Kidney (tissue), 14 donors: ENCODE data around the gene WFDC10B. TPM values are rescaled to one million over a fixed set of nuclear protein-coding genes. Genes with fewer than 3 reads are reported as not detected.
"Not testable (repeated sequence)": the region's sequence is repeated elsewhere in the genome, so short reads cannot be mapped to it uniquely, and the experiment has no call there.

ENCODE experiments used
- DNase-seq, 5 donors: peaks; one replicate each; pipeline ENCODE4 v3.0.0-alpha.2; 2013 to 2020
- FAIRE-seq: peaks from 2 replicates; lab custom pipeline; 2012; peaks lifted over from hg19 to GRCh38; lab: Jason Lieb, UNC
- H3K27ac ChIP-seq, 2 donors: one replicate each; pipeline ENCODE4 v1.7.0; 2013; ENCODE audit warnings: low read depth in 2 of 2, low read length in 2 of 2, inconsistent platforms in 1 of 2
- H3K27me3 ChIP-seq: one replicate; pipeline ENCODE4 v1.7.1; 2013; ENCODE audit warnings: low read length, inconsistent platforms; ENCODE audit not compliant: control insufficient read depth, insufficient read depth
- H3K36me3 ChIP-seq, 3 donors: one replicate each; pipeline versions ENCODE4 v1.7.0 to v1.7.1; 2013; ENCODE audit warnings: low read length in 3 of 3, control low read depth in 1 of 3, inconsistent platforms in 1 of 3; ENCODE audit not compliant: insufficient read depth in 3 of 3, control insufficient read depth in 2 of 3
- H3K4me1 ChIP-seq, 3 donors: one replicate each; pipeline versions ENCODE4 v1.7.0 to v1.7.1; 2013; ENCODE audit warnings: low read length in 3 of 3, inconsistent platforms in 1 of 3, low read depth in 1 of 3; ENCODE audit not compliant: control insufficient read depth in 2 of 3, insufficient read depth in 2 of 3
- H3K4me3 ChIP-seq, 3 donors: one replicate each; pipeline versions ENCODE4 v1.7.0 to v1.8.1; 2013; ENCODE audit warnings: low read length in 3 of 3, control low read depth in 1 of 3, inconsistent platforms in 1 of 3
- H3K9ac ChIP-seq, 3 donors: one replicate each; pipeline versions ENCODE4 v1.7.0 to v1.7.1; 2013; ENCODE audit warnings: low read length in 3 of 3, control low read depth in 1 of 3, inconsistent platforms in 1 of 3
- H3K9me3 ChIP-seq, 3 donors: one replicate each; pipeline versions ENCODE4 v1.7.0 to v1.7.1; 2013; ENCODE audit warnings: low read length in 3 of 3, control low read depth in 1 of 3, inconsistent platforms in 1 of 3; ENCODE audit not compliant: control insufficient read depth in 2 of 3, insufficient read depth in 1 of 3
- intact Hi-C: fragments of 100-400 bp; cut with DNase I; formaldehyde crosslinking; loops from one replicate; pipeline ENCODE4 v1.11.1; 2022
- polyA plus RNA-seq: library from polyadenylated mRNA; stranded (reverse); fragments of 350-450 nt; fragmentation: Illumina TruSeq; extraction: RNeasy Lipid Tissue Mini Kit (QIAGEN cat#74804); gene quantifications from one replicate; pipeline ENCODE4 v1.2.3, GENCODE V29; 2014; ENCODE audit warnings: low read depth, low replicate concordance; ENCODE audit not compliant: insufficient read depth
- total RNA-seq: library from RNA; stranded (reverse); fragmentation: NEBNext Ultra II Directional; extraction: Animal tissue kit (Norgen Biotek cat#: 25700); gene quantifications from one replicate; pipeline ENCODE4 v1.2.1, GENCODE V29; 2021
- TF ChIP-seq, protein P1 (sequence below): IDR thresholded peaks from 3 replicates; pipeline ENCODE4 v1.5.1; 2012; ENCODE audit warnings: mild to moderate bottlenecking, moderate library complexity, borderline replicate concordance; ENCODE audit not compliant: insufficient read depth; ENCODE audit errors: extremely low read depth
- donor health status: control.
- donor health status: control.
- donor health status: control.
- donor health status: control.
- donor health status: control.
- donor health status: DM: yes; HTN: yes; CAD: no.
- donor health status: Normal renal cell carcinoma (clear cell type).

Gene WFDC10B
- total and polyA plus RNA-seq, 2 donors from 2014 or later = 0.60 TPM; not detected in 1

DNA sequence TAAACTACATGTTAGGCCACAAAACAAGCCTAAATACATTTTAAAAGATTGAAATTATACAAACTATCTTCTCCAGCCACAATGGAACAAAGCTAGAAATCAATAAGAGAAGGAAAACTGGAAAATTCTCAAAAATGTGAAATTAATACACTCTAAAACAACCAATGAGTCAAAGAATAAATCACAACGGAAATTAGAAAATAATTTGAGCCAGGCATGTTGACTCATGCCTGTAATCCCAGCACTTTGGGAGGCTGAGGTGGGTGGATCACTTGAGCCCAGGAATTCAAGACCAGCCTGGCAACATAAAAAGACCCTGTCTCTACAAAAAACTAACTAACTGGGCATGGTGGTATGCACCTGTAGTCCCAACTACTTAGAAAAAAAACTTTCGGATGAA is 9.3 kb downstream of the WFDC10B start:
- Histone ChIP-seq H3K27ac (no peak overlapping the region), H3K9me3 (no peaks in the 10 kb centered on the region), H3K9ac (no peak overlapping the region), H3K36me3 (no peaks in the 10 kb centered on the region), H3K27me3 (no peaks in the 10 kb centered on the region), H3K4me3 (no peak overlapping the region), H3K4me1 (no peaks in the 10 kb centered on the region)
- TF ChIP-seq, protein P1, sequence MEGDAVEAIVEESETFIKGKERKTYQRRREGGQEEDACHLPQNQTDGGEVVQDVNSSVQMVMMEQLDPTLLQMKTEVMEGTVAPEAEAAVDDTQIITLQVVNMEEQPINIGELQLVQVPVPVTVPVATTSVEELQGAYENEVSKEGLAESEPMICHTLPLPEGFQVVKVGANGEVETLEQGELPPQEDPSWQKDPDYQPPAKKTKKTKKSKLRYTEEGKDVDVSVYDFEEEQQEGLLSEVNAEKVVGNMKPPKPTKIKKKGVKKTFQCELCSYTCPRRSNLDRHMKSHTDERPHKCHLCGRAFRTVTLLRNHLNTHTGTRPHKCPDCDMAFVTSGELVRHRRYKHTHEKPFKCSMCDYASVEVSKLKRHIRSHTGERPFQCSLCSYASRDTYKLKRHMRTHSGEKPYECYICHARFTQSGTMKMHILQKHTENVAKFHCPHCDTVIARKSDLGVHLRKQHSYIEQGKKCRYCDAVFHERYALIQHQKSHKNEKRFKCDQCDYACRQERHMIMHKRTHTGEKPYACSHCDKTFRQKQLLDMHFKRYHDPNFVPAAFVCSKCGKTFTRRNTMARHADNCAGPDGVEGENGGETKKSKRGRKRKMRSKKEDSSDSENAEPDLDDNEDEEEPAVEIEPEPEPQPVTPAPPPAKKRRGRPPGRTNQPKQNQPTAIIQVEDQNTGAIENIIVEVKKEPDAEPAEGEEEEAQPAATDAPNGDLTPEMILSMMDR = no peak
- FAIRE-seq = no peak
- no peak for DNase-seq
- intact Hi-C loops = no loop called here

DNA sequence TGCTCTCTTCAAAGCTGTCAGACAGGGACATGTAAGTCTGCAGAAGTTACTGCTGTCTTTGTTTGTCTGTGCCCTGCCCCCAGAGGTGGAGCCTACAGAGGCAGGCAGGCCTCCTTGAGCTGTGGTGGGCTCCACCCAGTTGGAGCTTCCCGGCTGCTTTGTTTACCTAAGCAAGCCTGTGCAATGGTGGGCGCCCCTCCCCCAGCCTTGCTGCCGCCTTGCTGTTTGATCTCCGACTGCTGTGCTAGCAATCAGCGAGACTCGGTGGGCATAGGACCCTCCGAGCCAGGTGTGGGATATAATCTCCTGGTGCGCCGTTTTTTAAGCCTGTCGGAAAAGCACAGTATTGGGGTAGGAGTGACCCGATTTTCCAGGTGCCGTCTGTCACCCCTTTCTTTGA is 11.5 kb downstream of the WFDC10B start:
- H3K4me1 ChIP-seq, FAIRE-seq, H3K36me3 ChIP-seq, H3K9me3 ChIP-seq, H3K27me3 ChIP-seq, DNase-seq, H3K9ac ChIP-seq, H3K27ac ChIP-seq, H3K4me3 ChIP-seq, intact Hi-C loops: not testable (repeated sequence)

DNA sequence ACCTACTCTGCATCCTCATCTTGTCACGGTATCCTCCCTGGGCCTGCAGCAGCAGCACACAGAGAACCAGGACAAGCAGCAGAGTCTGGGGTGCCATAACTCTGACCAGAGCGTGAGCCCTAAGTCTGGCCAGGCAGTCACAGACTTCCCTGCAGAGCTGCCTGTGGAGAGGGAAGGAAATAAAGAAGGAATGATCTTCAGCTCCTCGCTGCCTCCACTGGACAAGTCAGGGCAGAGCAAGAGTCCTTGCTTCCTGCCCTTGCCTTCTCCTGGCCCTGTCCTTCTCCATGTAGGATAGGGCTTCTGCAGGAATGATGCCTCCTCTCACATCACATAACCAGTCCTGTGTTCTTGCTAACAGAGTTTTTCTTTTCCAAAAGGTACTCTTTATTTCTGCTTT is 18.9 kb downstream of the WFDC10B start:
- no peak overlapping the region for H3K27ac ChIP-seq
- peaks cover 0 to 3% (median 0%) of the 10 kb centered on the region in 3 donors for H3K9me3 ChIP-seq
- no peaks in the 10 kb centered on the region for H3K4me1 ChIP-seq
- H3K36me3 ChIP-seq = no peaks in the 10 kb centered on the region
- FAIRE-seq (no peak), DNase-seq (peak in 1 of 5 donors; percentile 2)
- H3K9ac ChIP-seq = no peak overlapping the region
- intact Hi-C loops = no loop called here
- no peak overlapping the region for H3K4me3 ChIP-seq
- H3K27me3 ChIP-seq = no peaks in the 10 kb centered on the region
- TF ChIP-seq, protein P1 = no peak

DNA sequence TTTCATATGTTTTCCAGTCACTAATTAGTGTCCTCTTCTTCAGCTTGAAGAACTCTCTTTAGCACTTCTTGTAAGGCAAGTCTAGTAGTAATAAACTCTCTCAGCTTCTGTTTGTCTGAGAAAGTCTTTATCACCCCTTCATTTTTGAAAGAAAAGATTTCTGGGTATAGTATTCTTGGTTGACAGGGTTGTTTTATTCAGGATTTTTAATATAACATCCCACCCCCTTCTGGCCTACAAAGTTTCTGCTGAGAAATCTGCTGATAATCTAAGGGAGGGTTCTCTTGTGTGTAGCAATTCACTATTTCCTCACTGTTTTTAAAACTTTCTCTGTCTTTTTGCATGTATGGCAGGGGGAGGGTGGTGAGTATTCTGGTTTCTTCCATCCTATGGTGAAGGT is 25.2 kb downstream of the WFDC10B start:
- TF ChIP-seq, protein P1 = no peak
- Histone ChIP-seq H3K4me1 (no peaks in the 10 kb centered on the region), H3K9ac (no peak overlapping the region), H3K4me3 (no peak overlapping the region), H3K27ac (no peak overlapping the region), H3K36me3 (no peaks in the 10 kb centered on the region), H3K9me3 (peaks cover 0 to 20% (median 17%) of the 10 kb centered on the region in 3 donors), H3K27me3 (no peaks in the 10 kb centered on the region)
- intact Hi-C loops = no loop called here
- FAIRE-seq (no peak), DNase-seq (no peak)
